ES-I3 (cell line): ENCODE data around the gene MFAP3.
"Not testable (repeated sequence)": the region's sequence is repeated elsewhere in the genome, so short reads cannot be mapped to it uniquely, and the experiment has no call there.

ENCODE experiments used
- H3K36me3 ChIP-seq: 2 replicates; pipeline ENCODE4 v1.6.1; 2013; ENCODE audit warnings: mild to moderate bottlenecking, low read length, control low read depth, moderate library complexity; ENCODE audit not compliant: insufficient read depth
- H3K4me1 ChIP-seq: 2 replicates; pipeline ENCODE4 v1.6.1; 2013; ENCODE audit warnings: mild to moderate bottlenecking, control low read depth, low read length; ENCODE audit not compliant: insufficient read depth
- H3K9ac ChIP-seq: 2 replicates; pipeline ENCODE4 v1.6.1; 2013; ENCODE audit warnings: low read depth, mild to moderate bottlenecking, low read length, moderate library complexity
- H3K9me3 ChIP-seq: 2 replicates; pipeline ENCODE4 v1.6.1; 2013; ENCODE audit warnings: mild to moderate bottlenecking, low read length, moderate library complexity; ENCODE audit not compliant: control insufficient read depth, insufficient read depth

Gene MFAP3

GRCh38 chr5:154063372-154063771, 24.6 kb downstream of the MFAP3 start:
- no peak overlapping the region for H3K9ac ChIP-seq
- no peaks in the 10 kb centered on the region for H3K9me3 ChIP-seq
- H3K36me3 ChIP-seq: no peaks in the 10 kb centered on the region
- peaks cover 6% of the 10 kb centered on the region; the same call in 1 of the 2 replicates for H3K4me1 ChIP-seq

GRCh38 chr5:154065971-154066370, 27.2 kb downstream of the MFAP3 start:
- Histone ChIP-seq H3K4me1 (no peaks in the 10 kb centered on the region), H3K9ac (no peak overlapping the region), H3K36me3 (no peaks in the 10 kb centered on the region), H3K9me3 (no peaks in the 10 kb centered on the region)

GRCh38 chr5:154069854-154070253, 31.1 kb downstream of the MFAP3 start:
- not testable (repeated sequence) for H3K36me3 ChIP-seq, H3K9me3 ChIP-seq, H3K4me1 ChIP-seq, H3K9ac ChIP-seq

- no peak overlapping the region for H3K9ac ChIP-seq
- H3K36me3 ChIP-seq: no peaks in the 10 kb centered on the region
- H3K9me3 ChIP-seq: no peaks in the 10 kb centered on the region
- no peaks in the 10 kb centered on the region for H3K4me1 ChIP-seq
Measured at GRCh38 chr5:154071799-154072413, 33.1 kb downstream of the MFAP3 start.

- Histone ChIP-seq H3K9me3 (no peaks in the 10 kb centered on the region), H3K36me3 (no peaks in the 10 kb centered on the region), H3K9ac (no peak overlapping the region), H3K4me1 (no peaks in the 10 kb centered on the region)
Measured at GRCh38 chr5:154072414-154073171, 33.8 kb downstream of the MFAP3 start.

- Histone ChIP-seq H3K9ac (no peak overlapping the region), H3K36me3 (no peaks in the 10 kb centered on the region), H3K9me3 (no peaks in the 10 kb centered on the region), H3K4me1 (peaks cover 10% of the 10 kb centered on the region)
Measured at GRCh38 chr5:154076240-154076922, 37.6 kb downstream of the MFAP3 start.

- no peaks in the 10 kb centered on the region for H3K36me3 ChIP-seq
- no peaks in the 10 kb centered on the region for H3K9me3 ChIP-seq
- peaks cover 10% of the 10 kb centered on the region for H3K4me1 ChIP-seq
- no peak overlapping the region for H3K9ac ChIP-seq
Measured at GRCh38 chr5:154077696-154078095, 38.9 kb downstream of the MFAP3 start.

GRCh38 chr5:154078272-154078671, 39.5 kb downstream of the MFAP3 start:
- Histone ChIP-seq H3K36me3 (no peaks in the 10 kb centered on the region), H3K9ac (no peak overlapping the region), H3K4me1 (peaks cover 10% of the 10 kb centered on the region), H3K9me3 (no peaks in the 10 kb centered on the region)

- H3K36me3 ChIP-seq: no peaks in the 10 kb centered on the region
- H3K9me3 ChIP-seq: no peaks in the 10 kb centered on the region
- H3K4me1 ChIP-seq: peaks cover 10% of the 10 kb centered on the region
- H3K9ac ChIP-seq: no peak overlapping the region
Measured at GRCh38 chr5:154081246-154081645, 42.5 kb downstream of the MFAP3 start.

- Histone ChIP-seq H3K4me1 (peaks cover 6% of the 10 kb centered on the region; the same call in 1 of the 2 replicates), H3K9me3 (no peaks in the 10 kb centered on the region), H3K36me3 (no peaks in the 10 kb centered on the region), H3K9ac (no peak overlapping the region)
Measured at GRCh38 chr5:154084062-154084639, 45.4 kb downstream of the MFAP3 start.

- H3K36me3 ChIP-seq: no peaks in the 10 kb centered on the region
- H3K9me3 ChIP-seq: no peaks in the 10 kb centered on the region
- H3K9ac ChIP-seq: no peak overlapping the region
- peaks cover 6% of the 10 kb centered on the region; the same call in 1 of the 2 replicates for H3K4me1 ChIP-seq
Measured at GRCh38 chr5:154086146-154086545, 47.4 kb downstream of the MFAP3 start.

GRCh38 chr5:154086641-154087040, 47.9 kb downstream of the MFAP3 start:
- no peaks in the 10 kb centered on the region for H3K36me3 ChIP-seq
- H3K9me3 ChIP-seq: no peaks in the 10 kb centered on the region
- H3K9ac ChIP-seq: no peak overlapping the region
- H3K4me1 ChIP-seq: peaks cover 6% of the 10 kb centered on the region

- H3K36me3 ChIP-seq: no peaks in the 10 kb centered on the region
- H3K9me3 ChIP-seq: no peaks in the 10 kb centered on the region
- H3K9ac ChIP-seq: no peak overlapping the region
- peaks cover 13% of the 10 kb centered on the region for H3K4me1 ChIP-seq
Measured at GRCh38 chr5:154087260-154087659, 48.5 kb downstream of the MFAP3 start.

GRCh38 chr5:154088801-154089200, 50.0 kb downstream of the MFAP3 start:
- Histone ChIP-seq H3K4me1 (peaks cover 20% of the 10 kb centered on the region), H3K9ac (no peak overlapping the region)

More at GRCh38 chr5:154088801-154089200, 50.0 kb downstream of the MFAP3 start:
- H3K36me3 ChIP-seq: no peaks in the 10 kb centered on the region
- no peaks in the 10 kb centered on the region for H3K9me3 ChIP-seq
